Uterus (tissue), 4 donors: Measurements from ENCODE around the gene SP140. TPM values are rescaled to one million over a fixed set of nuclear protein-coding genes. Genes with fewer than 3 reads are reported as not detected.

ENCODE experiments used
- DNase-seq, 2 donors: peaks; one replicate each; pipeline ENCODE4 v3.0.0-alpha.2; 2019 to 2020
- H3K27ac ChIP-seq, 2 donors: fragments of 200-600 bp; sonication (generic); 1 replicate in 1 of 2; 2 replicates in 1 of 2; pipeline ENCODE4 v1.5.1; 2016 to 2018
- H3K27me3 ChIP-seq, 2 donors: fragments of 200-600 bp; sonication (generic); one replicate each; pipeline ENCODE4 v1.5.1; 2018 to 2019; ENCODE audit warnings: control low read depth in 1 of 2
- H3K36me3 ChIP-seq, 2 donors: fragments of 200-600 bp; sonication (generic); one replicate each; pipeline ENCODE4 v1.5.1; 2019; ENCODE audit warnings: control low read depth in 1 of 2
- H3K4me1 ChIP-seq, 2 donors: fragments of 200-600 bp; sonication (generic); one replicate each; pipeline ENCODE4 v1.5.1; 2018 to 2019; ENCODE audit warnings: control low read depth in 1 of 2
- H3K4me3 ChIP-seq, 2 donors: fragments of 200-600 bp; sonication (generic); 1 replicate in 1 of 2; 2 replicates in 1 of 2; pipeline ENCODE4 v1.5.1; 2018 to 2019; ENCODE audit warnings: mild to moderate bottlenecking in 1 of 2
- H3K9me3 ChIP-seq, 2 donors: fragments of 200-600 bp; sonication (generic); one replicate each; pipeline ENCODE4 v1.5.1; 2019; ENCODE audit warnings: control low read depth in 1 of 2
- POLR2A ChIP-seq, 2 donors: fragments of 450-650 bp; IDR thresholded peaks; one replicate each; pipeline ENCODE4 v1.6.1; 2016; ENCODE audit warnings: antibody characterized with exemption in 2 of 2, mild to moderate bottlenecking in 1 of 2, moderate library complexity in 1 of 2
- intact Hi-C: fragments of 100-400 bp; cut with DNase I; formaldehyde crosslinking; loops from one replicate; pipeline ENCODE4 v1.15.1; 2023; ENCODE audit warnings: low total_unique reads
- total RNA-seq, 4 donors: library from RNA; depleted of rRNA in 3 of 4; stranded (reverse); fragments of >200 nt in 3 of 4; gene quantifications; one replicate each; pipeline versions ENCODE4 v1.1.0 to v1.2.4, GENCODE V29; 2014 to 2023
- TF ChIP-seq, protein P1 (sequence below), 4 experiments: fragments of 200-600 bp in 2 of 4; fragments of 450-650 bp in 2 of 4; sonication (generic) in 2 of 4; IDR thresholded peaks; one replicate each; pipeline ENCODE4 v1.5.1; 2016 to 2019; ENCODE audit warnings: antibody characterized with exemption in 4 of 4, mild to moderate bottlenecking in 2 of 4, moderate library complexity in 1 of 4
- donor health status: DM: yes; HTN: yes; CAD: no.

SP140 gene
- total RNA-seq, 4 donors from 2014 or later, result 0.77 to 1.1 (median 0.97) TPM; not detected in 1

DNA sequence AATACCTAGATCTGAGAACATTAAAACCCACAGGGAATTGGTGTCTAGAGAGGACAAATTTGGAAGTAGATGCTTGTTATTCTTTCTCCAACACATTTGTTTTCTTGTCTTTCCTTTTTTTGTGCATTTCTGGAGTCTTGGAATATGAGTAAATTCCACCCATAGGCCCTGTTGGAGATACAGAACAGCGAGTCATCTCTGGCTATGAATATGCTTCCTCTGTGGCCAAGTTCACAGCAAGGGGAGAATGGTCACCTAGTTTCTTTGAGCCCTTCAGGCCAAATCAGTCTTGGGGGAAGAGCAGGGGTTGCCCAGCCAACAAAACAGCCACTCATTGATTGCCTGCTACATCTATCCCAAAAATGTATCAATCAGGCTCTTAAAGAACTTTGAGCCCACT, 132.8 kb downstream of the SP140 start:
- H3K4me1 ChIP-seq, result no peaks in the 10 kb centered on the region
- H3K27ac ChIP-seq, result no peak overlapping the region
- intact Hi-C loops, result no loop called here
- no peak for DNase-seq
- TF ChIP-seq, protein P1, sequence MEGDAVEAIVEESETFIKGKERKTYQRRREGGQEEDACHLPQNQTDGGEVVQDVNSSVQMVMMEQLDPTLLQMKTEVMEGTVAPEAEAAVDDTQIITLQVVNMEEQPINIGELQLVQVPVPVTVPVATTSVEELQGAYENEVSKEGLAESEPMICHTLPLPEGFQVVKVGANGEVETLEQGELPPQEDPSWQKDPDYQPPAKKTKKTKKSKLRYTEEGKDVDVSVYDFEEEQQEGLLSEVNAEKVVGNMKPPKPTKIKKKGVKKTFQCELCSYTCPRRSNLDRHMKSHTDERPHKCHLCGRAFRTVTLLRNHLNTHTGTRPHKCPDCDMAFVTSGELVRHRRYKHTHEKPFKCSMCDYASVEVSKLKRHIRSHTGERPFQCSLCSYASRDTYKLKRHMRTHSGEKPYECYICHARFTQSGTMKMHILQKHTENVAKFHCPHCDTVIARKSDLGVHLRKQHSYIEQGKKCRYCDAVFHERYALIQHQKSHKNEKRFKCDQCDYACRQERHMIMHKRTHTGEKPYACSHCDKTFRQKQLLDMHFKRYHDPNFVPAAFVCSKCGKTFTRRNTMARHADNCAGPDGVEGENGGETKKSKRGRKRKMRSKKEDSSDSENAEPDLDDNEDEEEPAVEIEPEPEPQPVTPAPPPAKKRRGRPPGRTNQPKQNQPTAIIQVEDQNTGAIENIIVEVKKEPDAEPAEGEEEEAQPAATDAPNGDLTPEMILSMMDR (IDR thresholded peaks at IDR 0.05), result no peak
- TF ChIP-seq POLR2A (IDR thresholded peaks at IDR 0.05), result no peak
- no peaks in the 10 kb centered on the region for H3K27me3 ChIP-seq
- no peaks in the 10 kb centered on the region for H3K36me3 ChIP-seq
- H3K4me3 ChIP-seq, result no peak overlapping the region
- no peaks in the 10 kb centered on the region for H3K9me3 ChIP-seq

DNA sequence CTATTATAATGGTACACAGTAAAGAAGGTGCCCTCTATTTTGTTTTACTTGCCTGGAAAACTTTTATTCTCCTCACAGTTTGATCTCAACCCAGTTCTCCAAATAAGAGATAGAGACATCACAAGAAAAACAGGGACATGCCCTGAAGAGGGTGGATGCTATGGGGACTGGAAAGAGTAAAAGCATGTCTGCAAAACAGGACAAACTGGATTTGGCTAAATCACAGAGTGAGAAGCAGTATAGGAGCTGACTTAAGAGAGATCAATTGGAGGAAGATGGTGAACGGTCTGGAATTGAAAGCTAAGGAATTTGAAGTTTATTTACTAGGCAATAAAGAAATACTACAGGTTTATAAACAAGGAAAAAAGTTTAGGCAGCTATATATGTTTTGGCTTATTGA, 134.5 kb downstream of the SP140 start:
- intact Hi-C loops, result no loop called here
- Histone ChIP-seq H3K4me3 (no peak overlapping the region), H3K27me3 (no peaks in the 10 kb centered on the region), H3K4me1 (no peaks in the 10 kb centered on the region), H3K9me3 (no peaks in the 10 kb centered on the region), H3K27ac (no peak overlapping the region), H3K36me3 (no peaks in the 10 kb centered on the region)
- DNase-seq, result no peak
- TF ChIP-seq, protein P1 (IDR thresholded peaks at IDR 0.05), result no peak
- TF ChIP-seq POLR2A (IDR thresholded peaks at IDR 0.05), result no peak

DNA sequence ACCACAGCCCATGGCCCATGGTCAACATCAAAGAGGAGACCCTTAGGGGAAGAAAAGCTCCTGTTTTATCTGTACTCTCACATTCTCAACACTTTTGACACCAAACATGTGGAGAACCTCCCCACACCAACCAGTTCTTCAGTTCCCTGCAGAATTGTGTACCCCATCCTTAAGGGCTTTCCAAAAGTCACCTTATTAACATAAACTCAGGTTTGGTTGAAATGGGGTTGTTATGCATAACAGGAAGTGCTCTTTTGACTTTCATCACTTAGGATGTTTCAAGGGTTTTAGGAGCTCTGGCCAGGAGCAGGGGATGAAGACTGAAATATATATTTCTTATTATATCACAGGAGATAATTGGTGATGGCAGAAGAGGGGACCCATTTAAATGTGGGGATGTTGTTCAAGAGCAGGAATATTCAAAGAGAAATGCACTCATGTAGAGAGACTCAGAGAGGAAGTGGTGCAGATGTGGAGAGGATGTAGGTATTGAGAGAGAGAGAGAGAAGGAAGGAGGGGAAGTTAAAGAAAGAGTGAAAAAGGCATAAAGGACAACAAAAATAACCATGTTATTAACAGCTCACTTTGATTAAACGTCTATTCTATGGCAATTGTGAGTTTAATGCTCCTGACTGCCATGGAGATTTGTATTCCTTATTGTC, 136.6 kb downstream of the SP140 start:
- H3K9me3 ChIP-seq, result no peaks in the 10 kb centered on the region
- intact Hi-C loops, result no loop called here
- no peak overlapping the region for H3K27ac ChIP-seq
- H3K4me3 ChIP-seq, result no peak overlapping the region
- H3K4me1 ChIP-seq, result no peaks in the 10 kb centered on the region
- TF ChIP-seq, protein P1 (IDR thresholded peaks at IDR 0.05), result no peak
- no peak for TF ChIP-seq POLR2A (IDR thresholded peaks at IDR 0.05)
- H3K27me3 ChIP-seq, result no peaks in the 10 kb centered on the region
- no peaks in the 10 kb centered on the region for H3K36me3 ChIP-seq
- DNase-seq, result no peak

Other genes starting within 250 kb of the SP140 start
- 10 to 100 TPM in 2 of 4 donors, 1 to 10 TPM in 2; 3.2 to 28.6 (median 8.2) TPM for gene SLC16A14, start 156.8 kb upstream of the SP140 start, total RNA-seq
- gene SP110, start 5.8 kb upstream of the SP140 start, total RNA-seq, result 10 to 100 TPM; 10.5 to 77.9 (median 23.8) TPM
- 10 to 100 TPM in 3 of 4 donors, 1 to 10 TPM in 1; 7.5 to 21.6 (median 14.1) TPM for gene SP140L, start 101.5 kb downstream of the SP140 start, total RNA-seq
- 100 to 1,000 TPM in 3 of 4 donors, 10 to 100 TPM in 1; 65.9 to 197 (median 123) TPM for gene SP100, start 190.5 kb downstream of the SP140 start, total RNA-seq